NB4 (cell line): Measurements from ENCODE around the gene PRRC2A.

Experiments
- CTCF ChIP-seq: IDR thresholded peaks from one replicate; pipeline ENCODE4 v1.5.1; 2012; ENCODE audit warnings: low read depth, low read length
- TF ChIP-seq, protein P1 (sequence below): IDR thresholded peaks from 2 replicates; pipeline ENCODE4 v1.6.1; 2011; ENCODE audit warnings: low read depth, low read length

DNA sequence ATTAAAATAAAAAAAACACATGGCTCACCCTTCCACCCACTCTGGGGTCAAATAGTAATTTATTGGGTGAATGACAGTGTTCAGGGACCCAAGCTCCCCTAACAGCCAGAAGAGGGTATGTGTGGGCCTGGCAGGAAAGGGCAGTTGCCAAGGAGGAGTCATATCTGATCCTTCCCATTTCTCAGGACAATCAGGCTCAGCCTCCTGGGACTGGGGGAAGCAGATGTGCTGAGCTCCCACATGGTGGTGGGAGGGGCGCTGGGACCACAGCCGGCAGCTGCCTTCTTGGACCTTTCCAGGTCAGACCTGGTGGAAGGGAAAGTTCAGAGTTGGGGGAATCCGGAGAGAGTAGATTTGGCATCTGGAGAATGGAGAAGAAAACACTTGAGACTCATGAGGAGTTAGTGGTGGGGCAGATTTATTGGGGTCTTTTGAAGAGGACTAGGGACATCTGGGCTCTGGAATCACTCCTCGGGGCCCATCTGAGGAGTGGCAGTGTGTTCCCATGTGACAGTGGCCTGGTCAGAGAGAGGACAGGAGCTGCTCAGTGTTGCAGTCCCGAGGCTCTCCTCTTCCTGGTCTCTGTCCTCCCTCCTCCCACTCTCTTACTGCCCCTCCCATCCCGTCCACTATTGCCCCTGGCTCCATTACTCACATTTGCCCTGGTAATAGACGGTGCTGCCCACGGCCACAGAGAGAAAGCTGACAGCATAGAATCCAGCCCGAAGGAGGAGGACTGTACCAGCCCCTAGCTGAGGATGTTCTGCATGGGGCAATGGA is 31.5 kb upstream of the PRRC2A start:
- no peak for TF ChIP-seq CTCF
- TF ChIP-seq, protein P1, sequence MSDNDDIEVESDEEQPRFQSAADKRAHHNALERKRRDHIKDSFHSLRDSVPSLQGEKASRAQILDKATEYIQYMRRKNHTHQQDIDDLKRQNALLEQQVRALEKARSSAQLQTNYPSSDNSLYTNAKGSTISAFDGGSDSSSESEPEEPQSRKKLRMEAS = no peak
